GM13977 (cell line): ENCODE measurements around the gene GINS2.

ENCODE experiments used
- DNase-seq: peaks from one replicate; pipeline ENCODE4 v3.0.0; 2012; ENCODE audit warnings: low spot score
- CTCF ChIP-seq: IDR thresholded peaks from 2 replicates; pipeline ENCODE4 v1.5.1; 2012; ENCODE audit warnings: mild to moderate bottlenecking, control low read depth; ENCODE audit not compliant: insufficient read depth; ENCODE audit errors: extremely low read depth, missing control alignments
- in situ Hi-C: fragments of 300-500 bp; cut with MboI; formaldehyde crosslinking; loops from one replicate; pipeline ENCODE4 v1.12.0; 2022; ENCODE audit warnings: low sequenced_read_pairs, low pct_unique_long_range_greater_than_20kb, mixed read lengths, inconsistent platforms; ENCODE audit not compliant: unreplicated experiment

The GINS2 gene

GRCh38 chr16:85704900-85705846, 16.4 kb upstream of the GINS2 start:
- TF ChIP-seq CTCF = no peak
- in situ Hi-C loops = no loop called here
- DNase-seq = no peak

- in situ Hi-C loops = no loop called here
- no peak for TF ChIP-seq CTCF
- DNase-seq = no peak
These were observed 15.3 kb upstream of the GINS2 start for GRCh38 chr16:85704011-85704410.

- TF ChIP-seq CTCF = no peak
- in situ Hi-C loops = no loop called here
- no peak for DNase-seq
These were observed 10.9 kb upstream of the GINS2 start for GRCh38 chr16:85699628-85700027.

- DNase-seq = no peak
- in situ Hi-C loops = no loop called here
- TF ChIP-seq CTCF = no peak
These were observed 10.3 kb upstream of the GINS2 start for GRCh38 chr16:85698935-85699558.

GRCh38 chr16:85698459-85698891, 9.7 kb upstream of the GINS2 start:
- no peak for TF ChIP-seq CTCF
- no peak for DNase-seq
- in situ Hi-C loops = no loop called here

GRCh38 chr16:85697431-85697830, 8.7 kb upstream of the GINS2 start:
- in situ Hi-C loops = no loop called here
- no peak for TF ChIP-seq CTCF
- DNase-seq = no peak
